ENCODE data around the gene RNF223.
"Not testable (repeated sequence)": the region's sequence is repeated elsewhere in the genome, so short reads cannot be mapped to it uniquely, and the experiment has no call there.

Gene RNF223

DNA sequence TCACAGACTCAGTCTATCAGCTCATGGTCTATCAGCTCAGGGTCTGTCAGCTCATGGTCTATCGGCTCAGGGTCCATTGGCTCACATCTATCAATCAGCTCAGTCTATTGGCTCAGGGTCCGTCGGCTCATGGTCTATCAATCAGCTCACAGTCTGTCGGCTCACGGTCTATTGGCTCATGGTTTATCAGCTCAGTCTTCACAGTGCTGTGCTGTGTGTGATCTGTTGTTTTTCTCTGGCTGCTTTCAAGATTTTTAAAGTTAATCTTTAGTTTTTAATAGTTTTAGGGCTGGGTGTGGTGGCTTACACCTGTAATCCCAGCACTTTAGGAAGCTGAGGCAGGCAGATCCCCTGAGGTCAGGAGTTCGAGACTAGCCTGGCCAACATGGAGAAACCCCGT is 27.4 kb upstream of the RNF223 start:
- no peak for ATAC-seq
- TF ChIP-seq RARB (CRISPR knock-in tag; IDR thresholded peaks at IDR 0.05) (no peak), BACH2 (CRISPR knock-in tag; IDR thresholded peaks at IDR 0.05; ENCODE audit: borderline replicate concordance) (no peak), GLIS3 (CRISPR knock-in tag; IDR thresholded peaks at IDR 0.05) (no peak)

DNA sequence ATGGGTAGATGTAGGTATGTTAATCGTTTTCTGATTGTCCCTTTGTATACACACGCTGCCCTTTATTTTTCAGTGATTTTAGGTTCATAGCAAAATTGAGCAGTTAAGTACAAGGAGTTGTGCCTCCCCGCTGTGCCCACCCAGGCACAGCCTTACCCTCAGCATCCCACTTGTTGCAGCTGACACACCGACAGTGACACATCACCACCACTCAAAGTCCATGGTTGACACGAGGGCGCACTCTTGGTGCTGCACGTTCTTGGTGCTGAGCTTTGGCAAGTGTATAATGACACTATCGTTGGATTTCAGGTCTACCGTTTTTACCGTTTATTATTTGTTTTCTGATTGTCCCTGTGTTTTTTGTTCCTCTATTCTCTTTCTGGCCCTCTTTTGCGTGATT is 26.2 kb upstream of the RNF223 start:
- ATAC-seq, result no peak
- TF ChIP-seq, protein P1, sequence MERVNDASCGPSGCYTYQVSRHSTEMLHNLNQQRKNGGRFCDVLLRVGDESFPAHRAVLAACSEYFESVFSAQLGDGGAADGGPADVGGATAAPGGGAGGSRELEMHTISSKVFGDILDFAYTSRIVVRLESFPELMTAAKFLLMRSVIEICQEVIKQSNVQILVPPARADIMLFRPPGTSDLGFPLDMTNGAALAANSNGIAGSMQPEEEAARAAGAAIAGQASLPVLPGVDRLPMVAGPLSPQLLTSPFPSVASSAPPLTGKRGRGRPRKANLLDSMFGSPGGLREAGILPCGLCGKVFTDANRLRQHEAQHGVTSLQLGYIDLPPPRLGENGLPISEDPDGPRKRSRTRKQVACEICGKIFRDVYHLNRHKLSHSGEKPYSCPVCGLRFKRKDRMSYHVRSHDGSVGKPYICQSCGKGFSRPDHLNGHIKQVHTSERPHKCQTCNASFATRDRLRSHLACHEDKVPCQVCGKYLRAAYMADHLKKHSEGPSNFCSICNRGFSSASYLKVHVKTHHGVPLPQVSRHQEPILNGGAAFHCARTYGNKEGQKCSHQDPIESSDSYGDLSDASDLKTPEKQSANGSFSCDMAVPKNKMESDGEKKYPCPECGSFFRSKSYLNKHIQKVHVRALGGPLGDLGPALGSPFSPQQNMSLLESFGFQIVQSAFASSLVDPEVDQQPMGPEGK (CRISPR knock-in tag; IDR thresholded peaks at IDR 0.05; ENCODE audit: borderline replicate concordance), result no peak
- no peak for TF ChIP-seq SNAI2 (CRISPR knock-in tag; IDR thresholded peaks at IDR 0.05)
- TF ChIP-seq ZNF8 (CRISPR knock-in tag; IDR thresholded peaks at IDR 0.05), result no peak
- TF ChIP-seq OSR1 (CRISPR knock-in tag; IDR thresholded peaks at IDR 0.05), result no peak
- TF ChIP-seq BACH2 (CRISPR knock-in tag; IDR thresholded peaks at IDR 0.05; ENCODE audit: borderline replicate concordance), result no peak
- TF ChIP-seq RARB (CRISPR knock-in tag; IDR thresholded peaks at IDR 0.05), result no peak
- TF ChIP-seq, protein P2, sequence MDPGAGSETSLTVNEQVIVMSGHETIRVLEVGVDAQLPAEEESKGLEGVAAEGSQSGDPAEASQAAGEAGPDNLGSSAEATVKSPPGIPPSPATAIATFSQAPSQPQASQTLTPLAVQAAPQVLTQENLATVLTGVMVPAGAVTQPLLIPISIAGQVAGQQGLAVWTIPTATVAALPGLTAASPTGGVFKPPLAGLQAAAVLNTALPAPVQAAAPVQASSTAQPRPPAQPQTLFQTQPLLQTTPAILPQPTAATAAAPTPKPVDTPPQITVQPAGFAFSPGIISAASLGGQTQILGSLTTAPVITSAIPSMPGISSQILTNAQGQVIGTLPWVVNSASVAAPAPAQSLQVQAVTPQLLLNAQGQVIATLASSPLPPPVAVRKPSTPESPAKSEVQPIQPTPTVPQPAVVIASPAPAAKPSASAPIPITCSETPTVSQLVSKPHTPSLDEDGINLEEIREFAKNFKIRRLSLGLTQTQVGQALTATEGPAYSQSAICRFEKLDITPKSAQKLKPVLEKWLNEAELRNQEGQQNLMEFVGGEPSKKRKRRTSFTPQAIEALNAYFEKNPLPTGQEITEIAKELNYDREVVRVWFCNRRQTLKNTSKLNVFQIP (CRISPR knock-in tag; IDR thresholded peaks at IDR 0.05; ENCODE audit: borderline replicate concordance, low read depth), result no peak
- TF ChIP-seq, protein P3, sequence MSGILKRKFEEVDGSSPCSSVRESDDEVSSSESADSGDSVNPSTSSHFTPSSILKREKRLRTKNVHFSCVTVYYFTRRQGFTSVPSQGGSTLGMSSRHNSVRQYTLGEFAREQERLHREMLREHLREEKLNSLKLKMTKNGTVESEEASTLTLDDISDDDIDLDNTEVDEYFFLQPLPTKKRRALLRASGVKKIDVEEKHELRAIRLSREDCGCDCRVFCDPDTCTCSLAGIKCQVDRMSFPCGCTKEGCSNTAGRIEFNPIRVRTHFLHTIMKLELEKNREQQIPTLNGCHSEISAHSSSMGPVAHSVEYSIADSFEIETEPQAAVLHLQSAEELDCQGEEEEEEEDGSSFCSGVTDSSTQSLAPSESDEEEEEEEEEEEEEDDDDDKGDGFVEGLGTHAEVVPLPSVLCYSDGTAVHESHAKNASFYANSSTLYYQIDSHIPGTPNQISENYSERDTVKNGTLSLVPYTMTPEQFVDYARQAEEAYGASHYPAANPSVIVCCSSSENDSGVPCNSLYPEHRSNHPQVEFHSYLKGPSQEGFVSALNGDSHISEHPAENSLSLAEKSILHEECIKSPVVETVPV (CRISPR knock-in tag; IDR thresholded peaks at IDR 0.05), result no peak
- no peak for TF ChIP-seq ZC3H10 (CRISPR knock-in tag; IDR thresholded peaks at IDR 0.05)

DNA sequence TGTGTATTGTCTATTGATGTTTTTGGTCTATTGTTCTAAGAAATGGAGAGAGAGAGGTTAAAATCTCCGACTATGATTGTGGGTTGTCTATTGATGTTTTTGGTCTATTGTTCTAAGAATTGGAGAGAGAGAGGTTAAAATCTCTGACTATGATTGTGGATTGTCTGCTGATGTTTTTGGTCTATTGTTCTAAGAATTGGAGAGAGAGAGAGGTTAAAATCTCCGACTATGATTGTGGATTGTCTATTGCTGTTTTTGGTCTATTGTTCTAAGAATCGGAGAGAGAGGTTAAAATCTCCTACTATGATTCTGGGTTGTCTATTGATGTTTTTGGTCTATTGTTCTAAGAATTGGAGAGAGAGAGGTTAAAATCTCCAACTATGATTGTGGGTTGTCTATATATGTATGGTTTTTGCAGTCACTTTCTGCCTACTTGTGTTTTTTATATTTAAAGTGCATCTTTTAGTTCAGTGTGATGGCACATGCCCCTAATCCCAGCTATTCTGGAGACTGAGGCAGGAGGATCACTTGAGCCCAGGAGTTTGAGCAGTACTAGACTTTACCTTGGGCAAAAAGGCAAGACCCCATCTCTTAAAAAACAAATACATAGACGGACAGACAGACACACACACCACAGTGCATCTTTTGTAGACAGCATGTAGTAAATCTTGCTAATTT is 25.5 kb upstream of the RNF223 start:
- TF ChIP-seq ESRRG (CRISPR knock-in tag; IDR thresholded peaks at IDR 0.05), result no peak
- TF ChIP-seq TCF4 (CRISPR knock-in tag; IDR thresholded peaks at IDR 0.05; ENCODE audit: borderline replicate concordance), result no peak
- TF ChIP-seq, protein P3 (CRISPR knock-in tag; IDR thresholded peaks at IDR 0.05), result no peak
- no peak for ATAC-seq

DNA sequence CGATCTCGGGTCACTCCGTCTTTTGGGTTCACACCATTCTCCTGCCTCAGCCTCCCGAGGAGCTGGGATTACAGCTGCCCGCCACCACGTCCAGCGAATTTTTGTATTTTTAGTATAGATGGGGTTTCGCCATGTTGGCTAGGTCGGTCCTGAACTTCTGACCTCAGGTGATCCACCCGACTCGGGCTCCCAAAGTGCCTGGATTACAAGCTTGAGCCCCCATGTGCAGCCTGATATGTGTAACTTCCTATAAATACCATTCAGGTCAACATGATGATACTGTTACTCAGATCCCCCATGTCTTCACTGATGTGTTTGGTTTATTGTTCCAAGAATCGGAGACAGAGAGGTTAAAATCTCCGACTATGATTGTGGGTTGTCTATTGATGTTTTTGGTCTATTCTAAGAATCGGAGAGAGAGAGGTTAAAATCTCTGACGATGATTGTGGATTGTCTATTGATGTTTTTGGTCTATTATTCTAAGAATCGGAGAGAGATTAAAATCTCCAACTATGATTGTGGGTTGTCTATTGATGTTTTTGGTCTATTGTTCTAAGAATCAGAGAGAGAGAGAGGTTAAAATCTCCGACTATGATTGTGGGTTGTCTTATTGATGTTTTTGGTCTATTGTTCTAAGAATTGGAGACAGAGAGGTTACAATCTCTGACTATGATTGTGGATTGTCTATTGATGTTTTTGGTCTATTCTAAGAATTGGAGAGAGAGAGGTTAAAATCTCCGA is 24.7 kb upstream of the RNF223 start:
- TF ChIP-seq ZC3H10 (CRISPR knock-in tag; IDR thresholded peaks at IDR 0.05) (no peak), SNAI2 (CRISPR knock-in tag; IDR thresholded peaks at IDR 0.05) (no peak), ZNF565 (CRISPR knock-in tag; conservative IDR thresholded peaks at IDR 0.05; ENCODE audit: low read depth) (no peak), TCF4 (CRISPR knock-in tag; IDR thresholded peaks at IDR 0.05; ENCODE audit: borderline replicate concordance) (no peak), ZNF8 (CRISPR knock-in tag; IDR thresholded peaks at IDR 0.05) (no peak)
- TF ChIP-seq, protein P4, sequence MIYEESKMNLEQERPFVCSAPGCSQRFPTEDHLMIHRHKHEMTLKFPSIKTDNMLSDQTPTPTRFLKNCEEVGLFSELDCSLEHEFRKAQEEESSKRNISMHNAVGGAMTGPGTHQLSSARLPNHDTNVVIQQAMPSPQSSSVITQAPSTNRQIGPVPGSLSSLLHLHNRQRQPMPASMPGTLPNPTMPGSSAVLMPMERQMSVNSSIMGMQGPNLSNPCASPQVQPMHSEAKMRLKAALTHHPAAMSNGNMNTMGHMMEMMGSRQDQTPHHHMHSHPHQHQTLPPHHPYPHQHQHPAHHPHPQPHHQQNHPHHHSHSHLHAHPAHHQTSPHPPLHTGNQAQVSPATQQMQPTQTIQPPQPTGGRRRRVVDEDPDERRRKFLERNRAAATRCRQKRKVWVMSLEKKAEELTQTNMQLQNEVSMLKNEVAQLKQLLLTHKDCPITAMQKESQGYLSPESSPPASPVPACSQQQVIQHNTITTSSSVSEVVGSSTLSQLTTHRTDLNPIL (CRISPR knock-in tag; IDR thresholded peaks at IDR 0.05; ENCODE audit: low read depth), result no peak
- no peak for ATAC-seq

DNA sequence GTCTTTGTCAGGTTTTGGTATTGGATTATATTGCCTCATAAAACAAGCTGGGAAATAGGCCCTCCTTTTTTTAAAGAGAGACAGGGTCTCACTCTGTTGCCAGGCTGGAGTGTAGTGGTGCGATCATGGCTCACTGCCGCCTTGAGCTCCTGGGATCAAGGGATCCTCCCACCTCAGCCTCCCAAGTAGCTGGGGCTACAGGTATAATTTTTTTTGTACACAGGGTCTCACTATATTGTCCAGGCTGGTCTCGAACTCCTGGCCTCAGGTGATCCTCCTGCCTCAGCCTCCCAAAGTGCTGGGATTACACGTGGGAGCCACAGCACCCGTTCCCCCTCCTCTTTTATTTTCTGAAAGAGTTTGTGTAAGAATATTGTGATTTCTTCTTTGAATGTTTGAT is 22.0 kb upstream of the RNF223 start:
- ATAC-seq, result not testable (repeated sequence)

DNA sequence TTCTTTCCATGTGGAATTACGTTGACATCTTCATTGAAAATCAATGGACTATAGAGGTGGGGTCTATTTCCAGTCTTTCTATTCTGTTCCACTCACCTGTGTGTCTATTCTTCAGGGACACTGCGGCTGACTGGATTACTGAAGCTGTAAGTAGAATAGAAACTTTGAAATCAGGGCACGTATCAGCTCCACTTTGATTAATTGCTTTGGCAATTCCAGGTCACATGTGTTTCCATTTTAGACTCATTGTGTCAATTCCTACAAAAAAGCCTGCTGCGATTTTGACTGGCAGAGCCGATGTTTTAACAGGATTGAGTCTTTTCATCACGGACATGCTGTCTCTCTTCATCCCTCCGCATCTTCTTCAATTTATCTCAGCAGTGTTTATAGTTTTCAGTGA is 20.9 kb upstream of the RNF223 start:
- ATAC-seq, result no peak
- TF ChIP-seq ESRRG (CRISPR knock-in tag; IDR thresholded peaks at IDR 0.05) (no peak), BACH2 (CRISPR knock-in tag; IDR thresholded peaks at IDR 0.05; ENCODE audit: borderline replicate concordance) (no peak), TCF4 (CRISPR knock-in tag; IDR thresholded peaks at IDR 0.05; ENCODE audit: borderline replicate concordance) (no peak), CSDC2 (CRISPR knock-in tag; IDR thresholded peaks at IDR 0.05) (no peak), ZC3H10 (CRISPR knock-in tag; IDR thresholded peaks at IDR 0.05) (no peak), SNAI2 (CRISPR knock-in tag; IDR thresholded peaks at IDR 0.05) (no peak), ZNF565 (CRISPR knock-in tag; conservative IDR thresholded peaks at IDR 0.05; ENCODE audit: low read depth) (no peak)
- TF ChIP-seq, protein P4 (CRISPR knock-in tag; IDR thresholded peaks at IDR 0.05; ENCODE audit: low read depth), result no peak
- TF ChIP-seq, protein P1 (CRISPR knock-in tag; IDR thresholded peaks at IDR 0.05; ENCODE audit: borderline replicate concordance), result no peak

Measured in SK-N-SH treated with all-trans-retinoic acid at 6 μM for 48 hours (cell line).